WTC11 (cell line): Measurements from ENCODE around the gene GABRG3. TPM values are rescaled to one million over a fixed set of nuclear protein-coding genes. Genes with fewer than 3 reads are reported as not detected.

Experiments used
- ATAC-seq: fragments of 200-7000 bp; cut with Tn5 transposase; 2 replicates; pipeline ENCODE4 v1.10.0; 2021; ENCODE audit warnings: mild to moderate bottlenecking, moderate library complexity
- CTCF ChIA-PET: fragments of 300-600 bp; sonication (Branson Sonifier 250); formaldehyde crosslinking; loops from one replicate; lab custom pipeline; 2021; ENCODE audit warnings: antibody characterized with exemption; lab: Charles Lee
- POLR2A ChIA-PET: fragments of 350-600 bp; sonication (Branson Sonifier 250); formaldehyde crosslinking; loops from one replicate; lab custom pipeline; 2021; ENCODE audit warnings: antibody characterized with exemption; lab: Charles Lee
- DNase-seq: peaks from one replicate; pipeline ENCODE4 v3.0.0; 2021; ENCODE audit warnings: low spot score
- H3K27ac Mint-ChIP-seq: 2 replicates; pipeline ENCODE4 v1.8.0; 2021; ENCODE audit warnings: mixed read lengths
- H3K27me3 Mint-ChIP-seq: 2 replicates; pipeline ENCODE4 v1.8.0; 2021; ENCODE audit warnings: low read depth, mild to moderate bottlenecking, moderate library complexity, mixed read lengths
- H3K36me3 Mint-ChIP-seq: 2 replicates; pipeline ENCODE4 v1.8.0; 2021; ENCODE audit warnings: mixed read lengths
- H3K4me1 Mint-ChIP-seq: 2 replicates; pipeline ENCODE4 v1.8.0; 2022; ENCODE audit warnings: mixed read lengths
- H3K4me3 Mint-ChIP-seq: 2 replicates; pipeline ENCODE4 v1.8.0; 2021; ENCODE audit warnings: mild to moderate bottlenecking, moderate library complexity, mixed read lengths
- H3K9me3 Mint-ChIP-seq: 2 replicates; pipeline ENCODE4 v1.8.0; 2021; ENCODE audit warnings: mixed read lengths
- CREB1 ChIP-seq: sonication (generic); formaldehyde crosslinking; IDR thresholded peaks from 2 replicates; pipeline ENCODE4 v1.8.0; 2023; ENCODE audit warnings: mild to moderate bottlenecking, missing genetic modification reagents
- SP1 ChIP-seq: sonication (generic); formaldehyde crosslinking; conservative IDR thresholded peaks from 2 replicates; pipeline ENCODE4 v1.8.1; 2022; ENCODE audit warnings: missing genetic modification reagents
- TEAD4 ChIP-seq: sonication (generic); formaldehyde crosslinking; IDR thresholded peaks from 2 replicates; pipeline ENCODE4 v1.8.0; 2022; ENCODE audit warnings: mild to moderate bottlenecking, missing genetic modification reagents
- ZNF219 ChIP-seq: sonication (generic); formaldehyde crosslinking; IDR thresholded peaks from 2 replicates; pipeline ENCODE4 v1.8.0; 2023; ENCODE audit warnings: missing genetic modification reagents, mild to moderate bottlenecking, borderline replicate concordance
- ZNF671 ChIP-seq: fragments of 250-450 bp; sonication (Bioruptor Pico); IDR thresholded peaks from 2 replicates; pipeline ENCODE4 v1.8.0; 2021; ENCODE audit warnings: mild to moderate bottlenecking
- total RNA-seq: library from RNA; stranded (reverse); gene quantifications from 3 replicates; pipeline ENCODE4 v1.2.3, GENCODE V29; 2021
- TF ChIP-seq, protein P1 (sequence below): sonication (generic); formaldehyde crosslinking; IDR thresholded peaks from 2 replicates; pipeline ENCODE4 v1.8.0; 2022; ENCODE audit warnings: missing genetic modification reagents
- TF ChIP-seq, protein P2 (sequence below): sonication (generic); formaldehyde crosslinking; conservative IDR thresholded peaks from 2 replicates; pipeline ENCODE4 v1.8.1; 2023; ENCODE audit warnings: mild to moderate bottlenecking, low read depth, missing genetic modification reagents, moderate library complexity
- TF ChIP-seq, protein P3 (sequence below): sonication (generic); formaldehyde crosslinking; IDR thresholded peaks from 2 replicates; pipeline ENCODE4 v1.8.1; 2022; ENCODE audit warnings: mild to moderate bottlenecking, moderate library complexity, missing genetic modification reagents
- TF ChIP-seq, protein P4 (sequence below): sonication (generic); formaldehyde crosslinking; IDR thresholded peaks from 2 replicates; pipeline ENCODE4 v1.8.1; 2022; ENCODE audit warnings: low read depth, mild to moderate bottlenecking, moderate library complexity, missing genetic modification reagents, borderline replicate concordance
- TF ChIP-seq, protein P5 (sequence below): sonication (generic); formaldehyde crosslinking; IDR thresholded peaks from 2 replicates; pipeline ENCODE4 v1.8.0; 2023; ENCODE audit warnings: missing genetic modification reagents, mild to moderate bottlenecking, borderline replicate concordance
- TF ChIP-seq, protein P6 (sequence below): sonication (generic); formaldehyde crosslinking; IDR thresholded peaks from 2 replicates; pipeline ENCODE4 v1.8.1; 2023; ENCODE audit warnings: mild to moderate bottlenecking, missing genetic modification reagents

The GABRG3 gene
- total RNA-seq, 1 experiment from 2014 or later: 0.72 TPM

DNA sequence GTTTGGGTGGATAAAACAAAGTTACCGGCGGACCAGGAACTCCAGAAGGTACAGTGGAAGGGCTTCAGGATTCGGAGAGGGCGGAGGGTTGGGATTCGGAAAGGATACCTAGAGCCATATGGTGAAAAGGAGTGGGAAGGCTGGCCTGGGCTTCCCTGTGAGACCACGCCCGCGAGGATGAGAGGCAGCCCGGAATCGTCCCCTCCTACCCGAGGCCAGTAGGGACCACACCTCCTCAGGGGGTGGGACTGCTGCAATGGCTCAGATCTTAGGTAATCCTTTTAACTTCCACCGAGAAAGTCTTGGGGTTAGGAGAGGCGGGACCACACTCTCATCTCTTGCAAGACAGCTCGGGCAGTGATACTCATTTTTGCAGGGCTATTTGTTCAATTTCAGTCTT, 616.8 kb downstream of the GABRG3 start:
- ChIA-PET CTCF (no interaction called here), POLR2A (no interaction called here)
- Mint-ChIP-seq H3K4me3 (peak overlapping the region; percentile 63), H3K36me3 (no peaks in the 10 kb centered on the region), H3K27me3 (no peaks in the 10 kb centered on the region), H3K27ac (no peak overlapping the region), H3K9me3 (no peaks in the 10 kb centered on the region), H3K4me1 (peaks cover 13% of the 10 kb centered on the region)
- 0 out of 2 replicates have a peak, but pooled peaks have one; percentile 22 for TF ChIP-seq SP1 (CRISPR knock-in tag)
- TF ChIP-seq, protein P1, sequence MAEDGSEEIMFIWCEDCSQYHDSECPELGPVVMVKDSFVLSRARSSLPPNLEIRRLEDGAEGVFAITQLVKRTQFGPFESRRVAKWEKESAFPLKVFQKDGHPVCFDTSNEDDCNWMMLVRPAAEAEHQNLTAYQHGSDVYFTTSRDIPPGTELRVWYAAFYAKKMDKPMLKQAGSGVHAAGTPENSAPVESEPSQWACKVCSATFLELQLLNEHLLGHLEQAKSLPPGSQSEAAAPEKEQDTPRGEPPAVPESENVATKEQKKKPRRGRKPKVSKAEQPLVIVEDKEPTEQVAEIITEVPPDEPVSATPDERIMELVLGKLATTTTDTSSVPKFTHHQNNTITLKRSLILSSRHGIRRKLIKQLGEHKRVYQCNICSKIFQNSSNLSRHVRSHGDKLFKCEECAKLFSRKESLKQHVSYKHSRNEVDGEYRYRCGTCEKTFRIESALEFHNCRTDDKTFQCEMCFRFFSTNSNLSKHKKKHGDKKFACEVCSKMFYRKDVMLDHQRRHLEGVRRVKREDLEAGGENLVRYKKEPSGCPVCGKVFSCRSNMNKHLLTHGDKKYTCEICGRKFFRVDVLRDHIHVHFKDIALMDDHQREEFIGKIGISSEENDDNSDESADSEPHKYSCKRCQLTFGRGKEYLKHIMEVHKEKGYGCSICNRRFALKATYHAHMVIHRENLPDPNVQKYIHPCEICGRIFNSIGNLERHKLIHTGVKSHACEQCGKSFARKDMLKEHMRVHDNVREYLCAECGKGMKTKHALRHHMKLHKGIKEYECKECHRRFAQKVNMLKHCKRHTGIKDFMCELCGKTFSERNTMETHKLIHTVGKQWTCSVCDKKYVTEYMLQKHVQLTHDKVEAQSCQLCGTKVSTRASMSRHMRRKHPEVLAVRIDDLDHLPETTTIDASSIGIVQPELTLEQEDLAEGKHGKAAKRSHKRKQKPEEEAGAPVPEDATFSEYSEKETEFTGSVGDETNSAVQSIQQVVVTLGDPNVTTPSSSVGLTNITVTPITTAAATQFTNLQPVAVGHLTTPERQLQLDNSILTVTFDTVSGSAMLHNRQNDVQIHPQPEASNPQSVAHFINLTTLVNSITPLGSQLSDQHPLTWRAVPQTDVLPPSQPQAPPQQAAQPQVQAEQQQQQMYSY: peak; percentile 48; the same call in 1 of the 2 replicates
- TF ChIP-seq, protein P2, sequence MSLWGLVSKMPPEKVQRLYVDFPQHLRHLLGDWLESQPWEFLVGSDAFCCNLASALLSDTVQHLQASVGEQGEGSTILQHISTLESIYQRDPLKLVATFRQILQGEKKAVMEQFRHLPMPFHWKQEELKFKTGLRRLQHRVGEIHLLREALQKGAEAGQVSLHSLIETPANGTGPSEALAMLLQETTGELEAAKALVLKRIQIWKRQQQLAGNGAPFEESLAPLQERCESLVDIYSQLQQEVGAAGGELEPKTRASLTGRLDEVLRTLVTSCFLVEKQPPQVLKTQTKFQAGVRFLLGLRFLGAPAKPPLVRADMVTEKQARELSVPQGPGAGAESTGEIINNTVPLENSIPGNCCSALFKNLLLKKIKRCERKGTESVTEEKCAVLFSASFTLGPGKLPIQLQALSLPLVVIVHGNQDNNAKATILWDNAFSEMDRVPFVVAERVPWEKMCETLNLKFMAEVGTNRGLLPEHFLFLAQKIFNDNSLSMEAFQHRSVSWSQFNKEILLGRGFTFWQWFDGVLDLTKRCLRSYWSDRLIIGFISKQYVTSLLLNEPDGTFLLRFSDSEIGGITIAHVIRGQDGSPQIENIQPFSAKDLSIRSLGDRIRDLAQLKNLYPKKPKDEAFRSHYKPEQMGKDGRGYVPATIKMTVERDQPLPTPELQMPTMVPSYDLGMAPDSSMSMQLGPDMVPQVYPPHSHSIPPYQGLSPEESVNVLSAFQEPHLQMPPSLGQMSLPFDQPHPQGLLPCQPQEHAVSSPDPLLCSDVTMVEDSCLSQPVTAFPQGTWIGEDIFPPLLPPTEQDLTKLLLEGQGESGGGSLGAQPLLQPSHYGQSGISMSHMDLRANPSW (CRISPR knock-in tag): no peak
- DNase-seq: peak; percentile 90
- ATAC-seq: peak; percentile 100

DNA sequence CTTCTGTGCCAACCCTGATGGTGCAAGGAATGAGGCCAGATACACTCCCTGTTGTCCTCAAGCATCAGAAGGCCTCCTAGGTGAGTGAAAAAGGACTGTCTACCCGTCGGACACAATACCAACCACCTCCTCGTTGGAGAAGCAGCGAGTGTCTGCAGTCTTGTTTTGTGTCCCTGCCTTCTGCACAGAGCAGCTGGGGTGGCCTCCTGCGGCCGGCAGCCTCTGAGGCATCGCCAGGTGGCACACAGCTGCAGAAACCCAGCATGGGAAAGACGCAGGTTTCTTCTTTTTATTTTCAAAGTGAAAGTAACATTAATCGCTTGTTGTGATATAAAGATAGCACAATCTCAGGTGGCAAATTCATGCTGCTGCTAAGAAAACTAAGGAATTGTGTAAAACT, 618.3 kb downstream of the GABRG3 start:
- H3K27me3 Mint-ChIP-seq: no peaks in the 10 kb centered on the region
- ATAC-seq: no peak
- CTCF ChIA-PET: no interaction called here

DNA sequence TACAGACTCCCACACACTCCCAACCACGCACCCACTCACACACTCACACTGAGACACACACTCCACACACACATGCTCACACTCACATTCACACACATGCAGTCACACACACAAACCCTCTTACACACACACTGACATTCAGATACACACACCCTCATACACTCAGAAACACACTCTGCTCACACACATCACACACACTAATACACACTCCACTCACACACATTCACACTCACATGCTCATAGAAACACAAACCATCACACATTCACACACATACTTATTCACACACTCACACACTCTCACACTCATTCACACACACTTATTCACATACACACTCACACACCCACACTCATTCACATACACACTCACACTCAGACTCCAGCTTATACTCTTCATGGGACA, 618.8 kb downstream of the GABRG3 start:
- ATAC-seq (no peak), DNase-seq (no peak)
- POLR2A ChIA-PET: no interaction called here
- CTCF ChIA-PET: no interaction called here
- Mint-ChIP-seq H3K27ac (no peak overlapping the region), H3K36me3 (no peaks in the 10 kb centered on the region), H3K9me3 (no peaks in the 10 kb centered on the region), H3K27me3 (no peaks in the 10 kb centered on the region), H3K4me1 (peaks cover 13% of the 10 kb centered on the region), H3K4me3 (no peak overlapping the region)
- TF ChIP-seq, protein P3, sequence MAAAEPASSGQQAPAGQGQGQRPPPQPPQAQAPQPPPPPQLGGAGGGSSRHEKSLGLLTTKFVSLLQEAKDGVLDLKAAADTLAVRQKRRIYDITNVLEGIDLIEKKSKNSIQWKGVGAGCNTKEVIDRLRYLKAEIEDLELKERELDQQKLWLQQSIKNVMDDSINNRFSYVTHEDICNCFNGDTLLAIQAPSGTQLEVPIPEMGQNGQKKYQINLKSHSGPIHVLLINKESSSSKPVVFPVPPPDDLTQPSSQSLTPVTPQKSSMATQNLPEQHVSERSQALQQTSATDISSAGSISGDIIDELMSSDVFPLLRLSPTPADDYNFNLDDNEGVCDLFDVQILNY (CRISPR knock-in tag): no peak
- TF ChIP-seq, protein P4, sequence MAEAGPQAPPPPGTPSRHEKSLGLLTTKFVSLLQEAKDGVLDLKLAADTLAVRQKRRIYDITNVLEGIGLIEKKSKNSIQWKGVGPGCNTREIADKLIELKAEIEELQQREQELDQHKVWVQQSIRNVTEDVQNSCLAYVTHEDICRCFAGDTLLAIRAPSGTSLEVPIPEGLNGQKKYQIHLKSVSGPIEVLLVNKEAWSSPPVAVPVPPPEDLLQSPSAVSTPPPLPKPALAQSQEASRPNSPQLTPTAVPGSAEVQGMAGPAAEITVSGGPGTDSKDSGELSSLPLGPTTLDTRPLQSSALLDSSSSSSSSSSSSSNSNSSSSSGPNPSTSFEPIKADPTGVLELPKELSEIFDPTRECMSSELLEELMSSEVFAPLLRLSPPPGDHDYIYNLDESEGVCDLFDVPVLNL (CRISPR knock-in tag): no peak
- no peak for TF ChIP-seq ZNF671 (CRISPR knock-in tag)

More for the DNA sequence above, 618.3 kb downstream of the GABRG3 start:
- Mint-ChIP-seq H3K27ac (no peak overlapping the region), H3K9me3 (no peaks in the 10 kb centered on the region), H3K36me3 (no peaks in the 10 kb centered on the region), H3K4me1 (peaks cover 13% of the 10 kb centered on the region), H3K4me3 (no peak overlapping the region)
- DNase-seq: no peak
- no peak for TF ChIP-seq CREB1
- no peak for TF ChIP-seq ZNF219 (CRISPR knock-in tag)
- TF ChIP-seq, protein P5, sequence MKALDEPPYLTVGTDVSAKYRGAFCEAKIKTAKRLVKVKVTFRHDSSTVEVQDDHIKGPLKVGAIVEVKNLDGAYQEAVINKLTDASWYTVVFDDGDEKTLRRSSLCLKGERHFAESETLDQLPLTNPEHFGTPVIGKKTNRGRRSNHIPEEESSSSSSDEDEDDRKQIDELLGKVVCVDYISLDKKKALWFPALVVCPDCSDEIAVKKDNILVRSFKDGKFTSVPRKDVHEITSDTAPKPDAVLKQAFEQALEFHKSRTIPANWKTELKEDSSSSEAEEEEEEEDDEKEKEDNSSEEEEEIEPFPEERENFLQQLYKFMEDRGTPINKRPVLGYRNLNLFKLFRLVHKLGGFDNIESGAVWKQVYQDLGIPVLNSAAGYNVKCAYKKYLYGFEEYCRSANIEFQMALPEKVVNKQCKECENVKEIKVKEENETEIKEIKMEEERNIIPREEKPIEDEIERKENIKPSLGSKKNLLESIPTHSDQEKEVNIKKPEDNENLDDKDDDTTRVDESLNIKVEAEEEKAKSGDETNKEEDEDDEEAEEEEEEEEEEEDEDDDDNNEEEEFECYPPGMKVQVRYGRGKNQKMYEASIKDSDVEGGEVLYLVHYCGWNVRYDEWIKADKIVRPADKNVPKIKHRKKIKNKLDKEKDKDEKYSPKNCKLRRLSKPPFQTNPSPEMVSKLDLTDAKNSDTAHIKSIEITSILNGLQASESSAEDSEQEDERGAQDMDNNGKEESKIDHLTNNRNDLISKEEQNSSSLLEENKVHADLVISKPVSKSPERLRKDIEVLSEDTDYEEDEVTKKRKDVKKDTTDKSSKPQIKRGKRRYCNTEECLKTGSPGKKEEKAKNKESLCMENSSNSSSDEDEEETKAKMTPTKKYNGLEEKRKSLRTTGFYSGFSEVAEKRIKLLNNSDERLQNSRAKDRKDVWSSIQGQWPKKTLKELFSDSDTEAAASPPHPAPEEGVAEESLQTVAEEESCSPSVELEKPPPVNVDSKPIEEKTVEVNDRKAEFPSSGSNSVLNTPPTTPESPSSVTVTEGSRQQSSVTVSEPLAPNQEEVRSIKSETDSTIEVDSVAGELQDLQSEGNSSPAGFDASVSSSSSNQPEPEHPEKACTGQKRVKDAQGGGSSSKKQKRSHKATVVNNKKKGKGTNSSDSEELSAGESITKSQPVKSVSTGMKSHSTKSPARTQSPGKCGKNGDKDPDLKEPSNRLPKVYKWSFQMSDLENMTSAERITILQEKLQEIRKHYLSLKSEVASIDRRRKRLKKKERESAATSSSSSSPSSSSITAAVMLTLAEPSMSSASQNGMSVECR (CRISPR knock-in tag): no peak
- no peak for TF ChIP-seq TEAD4 (CRISPR knock-in tag)
- TF ChIP-seq, protein P6, sequence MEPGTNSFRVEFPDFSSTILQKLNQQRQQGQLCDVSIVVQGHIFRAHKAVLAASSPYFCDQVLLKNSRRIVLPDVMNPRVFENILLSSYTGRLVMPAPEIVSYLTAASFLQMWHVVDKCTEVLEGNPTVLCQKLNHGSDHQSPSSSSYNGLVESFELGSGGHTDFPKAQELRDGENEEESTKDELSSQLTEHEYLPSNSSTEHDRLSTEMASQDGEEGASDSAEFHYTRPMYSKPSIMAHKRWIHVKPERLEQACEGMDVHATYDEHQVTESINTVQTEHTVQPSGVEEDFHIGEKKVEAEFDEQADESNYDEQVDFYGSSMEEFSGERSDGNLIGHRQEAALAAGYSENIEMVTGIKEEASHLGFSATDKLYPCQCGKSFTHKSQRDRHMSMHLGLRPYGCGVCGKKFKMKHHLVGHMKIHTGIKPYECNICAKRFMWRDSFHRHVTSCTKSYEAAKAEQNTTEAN (CRISPR knock-in tag): no peak
- POLR2A ChIA-PET: no interaction called here
